ENCODE data around the gene EPB42.

DNA sequence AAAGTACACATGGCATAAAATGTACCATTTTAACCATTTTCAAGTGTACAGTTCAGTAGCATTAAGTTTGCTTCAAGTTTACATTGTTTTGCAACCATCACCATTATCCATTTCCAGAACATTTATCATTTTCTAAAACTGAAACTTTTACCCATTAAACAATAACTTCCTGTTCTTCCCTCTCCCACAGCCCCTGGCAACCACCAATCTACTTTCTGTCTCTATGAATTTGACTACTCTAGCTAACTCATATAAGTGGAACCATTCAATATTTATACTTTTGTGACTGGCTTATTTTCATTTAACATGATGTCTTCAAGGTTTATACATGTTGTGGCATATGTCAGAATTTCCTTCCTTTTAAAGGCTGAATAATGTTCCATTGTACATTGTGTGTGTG is 67.5 kb downstream of the EPB42 start:
- TF ChIP-seq JUNB (IDR thresholded peaks at IDR 0.05; ENCODE audit: unreplicated experiment) (no peak), EZH2 (IDR thresholded peaks at IDR 0.05; ENCODE audit: low read depth, unreplicated experiment) (no peak), POLR2AphosphoS5 (IDR thresholded peaks at IDR 0.05; ENCODE audit: low read depth) (no peak), CREB1 (CRISPR knock-in tag; IDR thresholded peaks at IDR 0.05; ENCODE audit: low read depth) (no peak), EZH2phosphoT487 (IDR thresholded peaks at IDR 0.05; ENCODE audit: unreplicated experiment) (no peak), ZNF114 (CRISPR knock-in tag; IDR thresholded peaks at IDR 0.05) (no peak), STAT1 (IDR thresholded peaks at IDR 0.05; ENCODE audit: unreplicated experiment) (no peak), NANOG (IDR thresholded peaks at IDR 0.05; ENCODE audit: borderline replicate concordance) (no peak)
- TF ChIP-seq, protein P1, sequence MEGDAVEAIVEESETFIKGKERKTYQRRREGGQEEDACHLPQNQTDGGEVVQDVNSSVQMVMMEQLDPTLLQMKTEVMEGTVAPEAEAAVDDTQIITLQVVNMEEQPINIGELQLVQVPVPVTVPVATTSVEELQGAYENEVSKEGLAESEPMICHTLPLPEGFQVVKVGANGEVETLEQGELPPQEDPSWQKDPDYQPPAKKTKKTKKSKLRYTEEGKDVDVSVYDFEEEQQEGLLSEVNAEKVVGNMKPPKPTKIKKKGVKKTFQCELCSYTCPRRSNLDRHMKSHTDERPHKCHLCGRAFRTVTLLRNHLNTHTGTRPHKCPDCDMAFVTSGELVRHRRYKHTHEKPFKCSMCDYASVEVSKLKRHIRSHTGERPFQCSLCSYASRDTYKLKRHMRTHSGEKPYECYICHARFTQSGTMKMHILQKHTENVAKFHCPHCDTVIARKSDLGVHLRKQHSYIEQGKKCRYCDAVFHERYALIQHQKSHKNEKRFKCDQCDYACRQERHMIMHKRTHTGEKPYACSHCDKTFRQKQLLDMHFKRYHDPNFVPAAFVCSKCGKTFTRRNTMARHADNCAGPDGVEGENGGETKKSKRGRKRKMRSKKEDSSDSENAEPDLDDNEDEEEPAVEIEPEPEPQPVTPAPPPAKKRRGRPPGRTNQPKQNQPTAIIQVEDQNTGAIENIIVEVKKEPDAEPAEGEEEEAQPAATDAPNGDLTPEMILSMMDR (conservative IDR thresholded peaks at IDR 0.05; ENCODE audit: low read depth in 2 of 2) = no peak
- TF ChIP-seq, protein P2, sequence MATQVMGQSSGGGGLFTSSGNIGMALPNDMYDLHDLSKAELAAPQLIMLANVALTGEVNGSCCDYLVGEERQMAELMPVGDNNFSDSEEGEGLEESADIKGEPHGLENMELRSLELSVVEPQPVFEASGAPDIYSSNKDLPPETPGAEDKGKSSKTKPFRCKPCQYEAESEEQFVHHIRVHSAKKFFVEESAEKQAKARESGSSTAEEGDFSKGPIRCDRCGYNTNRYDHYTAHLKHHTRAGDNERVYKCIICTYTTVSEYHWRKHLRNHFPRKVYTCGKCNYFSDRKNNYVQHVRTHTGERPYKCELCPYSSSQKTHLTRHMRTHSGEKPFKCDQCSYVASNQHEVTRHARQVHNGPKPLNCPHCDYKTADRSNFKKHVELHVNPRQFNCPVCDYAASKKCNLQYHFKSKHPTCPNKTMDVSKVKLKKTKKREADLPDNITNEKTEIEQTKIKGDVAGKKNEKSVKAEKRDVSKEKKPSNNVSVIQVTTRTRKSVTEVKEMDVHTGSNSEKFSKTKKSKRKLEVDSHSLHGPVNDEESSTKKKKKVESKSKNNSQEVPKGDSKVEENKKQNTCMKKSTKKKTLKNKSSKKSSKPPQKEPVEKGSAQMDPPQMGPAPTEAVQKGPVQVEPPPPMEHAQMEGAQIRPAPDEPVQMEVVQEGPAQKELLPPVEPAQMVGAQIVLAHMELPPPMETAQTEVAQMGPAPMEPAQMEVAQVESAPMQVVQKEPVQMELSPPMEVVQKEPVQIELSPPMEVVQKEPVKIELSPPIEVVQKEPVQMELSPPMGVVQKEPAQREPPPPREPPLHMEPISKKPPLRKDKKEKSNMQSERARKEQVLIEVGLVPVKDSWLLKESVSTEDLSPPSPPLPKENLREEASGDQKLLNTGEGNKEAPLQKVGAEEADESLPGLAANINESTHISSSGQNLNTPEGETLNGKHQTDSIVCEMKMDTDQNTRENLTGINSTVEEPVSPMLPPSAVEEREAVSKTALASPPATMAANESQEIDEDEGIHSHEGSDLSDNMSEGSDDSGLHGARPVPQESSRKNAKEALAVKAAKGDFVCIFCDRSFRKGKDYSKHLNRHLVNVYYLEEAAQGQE (IDR thresholded peaks at IDR 0.05; ENCODE audit: unreplicated experiment) = no peak
- TF ChIP-seq, protein P3, sequence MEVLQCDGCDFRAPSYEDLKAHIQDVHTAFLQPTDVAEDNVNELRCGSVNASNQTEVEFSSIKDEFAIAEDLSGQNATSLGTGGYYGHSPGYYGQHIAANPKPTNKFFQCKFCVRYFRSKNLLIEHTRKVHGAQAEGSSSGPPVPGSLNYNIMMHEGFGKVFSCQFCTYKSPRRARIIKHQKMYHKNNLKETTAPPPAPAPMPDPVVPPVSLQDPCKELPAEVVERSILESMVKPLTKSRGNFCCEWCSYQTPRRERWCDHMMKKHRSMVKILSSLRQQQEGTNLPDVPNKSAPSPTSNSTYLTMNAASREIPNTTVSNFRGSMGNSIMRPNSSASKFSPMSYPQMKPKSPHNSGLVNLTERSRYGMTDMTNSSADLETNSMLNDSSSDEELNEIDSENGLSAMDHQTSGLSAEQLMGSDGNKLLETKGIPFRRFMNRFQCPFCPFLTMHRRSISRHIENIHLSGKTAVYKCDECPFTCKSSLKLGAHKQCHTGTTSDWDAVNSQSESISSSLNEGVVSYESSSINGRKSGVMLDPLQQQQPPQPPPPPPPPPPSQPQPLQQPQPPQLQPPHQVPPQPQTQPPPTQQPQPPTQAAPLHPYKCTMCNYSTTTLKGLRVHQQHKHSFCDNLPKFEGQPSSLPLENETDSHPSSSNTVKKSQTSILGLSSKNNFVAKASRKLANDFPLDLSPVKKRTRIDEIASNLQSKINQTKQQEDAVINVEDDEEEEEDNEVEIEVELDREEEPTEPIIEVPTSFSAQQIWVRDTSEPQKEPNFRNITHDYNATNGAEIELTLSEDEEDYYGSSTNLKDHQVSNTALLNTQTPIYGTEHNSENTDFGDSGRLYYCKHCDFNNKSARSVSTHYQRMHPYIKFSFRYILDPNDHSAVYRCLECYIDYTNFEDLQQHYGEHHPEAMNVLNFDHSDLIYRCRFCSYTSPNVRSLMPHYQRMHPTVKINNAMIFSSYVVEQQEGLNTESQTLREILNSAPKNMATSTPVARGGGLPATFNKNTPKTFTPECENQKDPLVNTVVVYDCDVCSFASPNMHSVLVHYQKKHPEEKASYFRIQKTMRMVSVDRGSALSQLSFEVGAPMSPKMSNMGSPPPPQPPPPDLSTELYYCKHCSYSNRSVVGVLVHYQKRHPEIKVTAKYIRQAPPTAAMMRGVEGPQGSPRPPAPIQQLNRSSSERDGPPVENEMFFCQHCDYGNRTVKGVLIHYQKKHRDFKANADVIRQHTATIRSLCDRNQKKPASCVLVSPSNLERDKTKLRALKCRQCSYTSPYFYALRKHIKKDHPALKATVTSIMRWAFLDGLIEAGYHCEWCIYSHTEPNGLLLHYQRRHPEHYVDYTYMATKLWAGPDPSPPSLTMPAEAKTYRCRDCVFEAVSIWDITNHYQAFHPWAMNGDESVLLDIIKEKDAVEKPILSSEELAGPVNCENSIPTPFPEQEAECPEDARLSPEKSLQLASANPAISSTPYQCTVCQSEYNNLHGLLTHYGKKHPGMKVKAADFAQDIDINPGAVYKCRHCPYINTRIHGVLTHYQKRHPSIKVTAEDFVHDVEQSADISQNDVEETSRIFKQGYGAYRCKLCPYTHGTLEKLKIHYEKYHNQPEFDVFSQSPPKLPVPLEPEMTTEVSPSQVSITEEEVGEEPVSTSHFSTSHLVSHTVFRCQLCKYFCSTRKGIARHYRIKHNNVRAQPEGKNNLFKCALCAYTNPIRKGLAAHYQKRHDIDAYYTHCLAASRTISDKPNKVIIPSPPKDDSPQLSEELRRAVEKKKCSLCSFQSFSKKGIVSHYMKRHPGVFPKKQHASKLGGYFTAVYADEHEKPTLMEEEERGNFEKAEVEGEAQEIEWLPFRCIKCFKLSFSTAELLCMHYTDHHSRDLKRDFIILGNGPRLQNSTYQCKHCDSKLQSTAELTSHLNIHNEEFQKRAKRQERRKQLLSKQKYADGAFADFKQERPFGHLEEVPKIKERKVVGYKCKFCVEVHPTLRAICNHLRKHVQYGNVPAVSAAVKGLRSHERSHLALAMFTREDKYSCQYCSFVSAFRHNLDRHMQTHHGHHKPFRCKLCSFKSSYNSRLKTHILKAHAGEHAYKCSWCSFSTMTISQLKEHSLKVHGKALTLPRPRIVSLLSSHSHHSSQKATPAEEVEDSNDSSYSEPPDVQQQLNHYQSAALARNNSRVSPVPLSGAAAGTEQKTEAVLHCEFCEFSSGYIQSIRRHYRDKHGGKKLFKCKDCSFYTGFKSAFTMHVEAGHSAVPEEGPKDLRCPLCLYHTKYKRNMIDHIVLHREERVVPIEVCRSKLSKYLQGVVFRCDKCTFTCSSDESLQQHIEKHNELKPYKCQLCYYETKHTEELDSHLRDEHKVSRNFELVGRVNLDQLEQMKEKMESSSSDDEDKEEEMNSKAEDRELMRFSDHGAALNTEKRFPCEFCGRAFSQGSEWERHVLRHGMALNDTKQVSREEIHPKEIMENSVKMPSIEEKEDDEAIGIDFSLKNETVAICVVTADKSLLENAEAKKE (CRISPR knock-in tag; IDR thresholded peaks at IDR 0.05) = no peak
- TF ChIP-seq, protein P4, sequence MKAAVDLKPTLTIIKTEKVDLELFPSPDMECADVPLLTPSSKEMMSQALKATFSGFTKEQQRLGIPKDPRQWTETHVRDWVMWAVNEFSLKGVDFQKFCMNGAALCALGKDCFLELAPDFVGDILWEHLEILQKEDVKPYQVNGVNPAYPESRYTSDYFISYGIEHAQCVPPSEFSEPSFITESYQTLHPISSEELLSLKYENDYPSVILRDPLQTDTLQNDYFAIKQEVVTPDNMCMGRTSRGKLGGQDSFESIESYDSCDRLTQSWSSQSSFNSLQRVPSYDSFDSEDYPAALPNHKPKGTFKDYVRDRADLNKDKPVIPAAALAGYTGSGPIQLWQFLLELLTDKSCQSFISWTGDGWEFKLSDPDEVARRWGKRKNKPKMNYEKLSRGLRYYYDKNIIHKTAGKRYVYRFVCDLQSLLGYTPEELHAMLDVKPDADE (IDR thresholded peaks at IDR 0.05) = no peak
